Measurements from ENCODE around the gene KDM5A. TPM values are rescaled to one million over a fixed set of nuclear protein-coding genes. Genes with fewer than 3 reads are reported as not detected.

The KDM5A gene
- total RNA-seq, 2 donors from 2014 or later: 19.3 to 20.9 TPM

- Histone ChIP-seq H3K27ac (no peak overlapping the region), H3K36me3 (no peaks in the 10 kb centered on the region), H3K9me3 (no peaks in the 10 kb centered on the region), H3K4me3 (no peak overlapping the region), H3K27me3 (no peaks in the 10 kb centered on the region), H3K4me1 (no peaks in the 10 kb centered on the region)
- no peak for DNase-seq (ENCODE audit: low spot score)
- no peak for TF ChIP-seq CTCF (IDR thresholded peaks at IDR 0.05)
Measured at GRCh38 chr12:256225-256624, 132.9 kb downstream of the KDM5A start.

DNA sequence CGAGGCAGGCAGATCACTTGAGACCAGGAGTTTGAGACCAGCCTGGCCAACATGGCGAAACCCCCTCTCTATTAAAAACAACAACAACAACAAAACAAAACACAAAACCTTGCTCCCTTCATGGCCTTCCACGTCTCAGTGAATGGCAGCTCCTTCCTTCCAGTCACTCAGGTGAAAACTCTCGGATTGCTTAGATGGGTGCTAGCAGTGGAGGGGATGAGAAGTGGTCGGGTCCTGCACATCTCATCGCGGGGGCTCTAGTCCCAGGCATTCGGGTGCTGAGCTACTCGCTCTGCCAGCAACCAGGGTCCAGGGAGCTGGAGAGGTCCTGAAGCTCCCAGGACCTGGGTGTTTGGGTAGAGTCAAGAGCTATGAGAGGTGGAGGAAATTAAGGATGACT lies 134.2 kb downstream of the KDM5A start:
- no peak for TF ChIP-seq CTCF (IDR thresholded peaks at IDR 0.05)
- Histone ChIP-seq H3K27ac (no peak overlapping the region), H3K27me3 (no peaks in the 10 kb centered on the region), H3K4me3 (no peak overlapping the region), H3K9me3 (no peaks in the 10 kb centered on the region), H3K4me1 (no peaks in the 10 kb centered on the region), H3K36me3 (no peaks in the 10 kb centered on the region)
- no peak for DNase-seq (ENCODE audit: low spot score)

DNA sequence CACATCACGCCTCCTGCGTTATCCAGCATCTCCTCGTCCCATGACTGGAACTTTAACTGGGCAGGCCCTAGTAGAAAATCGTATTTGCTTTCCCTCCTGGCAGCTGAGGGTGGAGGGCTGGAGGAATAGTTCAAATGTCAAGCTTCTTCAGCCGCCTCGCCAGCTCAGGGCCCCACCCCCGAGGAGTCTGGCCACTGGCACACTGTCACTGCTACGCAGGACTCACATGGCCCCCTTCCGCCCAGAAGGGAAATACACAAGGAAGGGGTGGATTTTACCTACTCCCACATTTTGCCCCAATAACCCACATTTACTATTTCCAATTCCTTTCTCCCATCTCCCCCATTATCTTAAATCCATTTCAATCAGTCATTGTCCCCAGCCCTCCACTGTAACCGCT lies 135.1 kb downstream of the KDM5A start:
- Histone ChIP-seq H3K27ac (no peak overlapping the region), H3K4me3 (no peak overlapping the region), H3K9me3 (no peaks in the 10 kb centered on the region), H3K36me3 (no peaks in the 10 kb centered on the region), H3K27me3 (no peaks in the 10 kb centered on the region), H3K4me1 (no peaks in the 10 kb centered on the region)
- DNase-seq (ENCODE audit: low spot score): no peak
- TF ChIP-seq CTCF (IDR thresholded peaks at IDR 0.05): no peak

DNA sequence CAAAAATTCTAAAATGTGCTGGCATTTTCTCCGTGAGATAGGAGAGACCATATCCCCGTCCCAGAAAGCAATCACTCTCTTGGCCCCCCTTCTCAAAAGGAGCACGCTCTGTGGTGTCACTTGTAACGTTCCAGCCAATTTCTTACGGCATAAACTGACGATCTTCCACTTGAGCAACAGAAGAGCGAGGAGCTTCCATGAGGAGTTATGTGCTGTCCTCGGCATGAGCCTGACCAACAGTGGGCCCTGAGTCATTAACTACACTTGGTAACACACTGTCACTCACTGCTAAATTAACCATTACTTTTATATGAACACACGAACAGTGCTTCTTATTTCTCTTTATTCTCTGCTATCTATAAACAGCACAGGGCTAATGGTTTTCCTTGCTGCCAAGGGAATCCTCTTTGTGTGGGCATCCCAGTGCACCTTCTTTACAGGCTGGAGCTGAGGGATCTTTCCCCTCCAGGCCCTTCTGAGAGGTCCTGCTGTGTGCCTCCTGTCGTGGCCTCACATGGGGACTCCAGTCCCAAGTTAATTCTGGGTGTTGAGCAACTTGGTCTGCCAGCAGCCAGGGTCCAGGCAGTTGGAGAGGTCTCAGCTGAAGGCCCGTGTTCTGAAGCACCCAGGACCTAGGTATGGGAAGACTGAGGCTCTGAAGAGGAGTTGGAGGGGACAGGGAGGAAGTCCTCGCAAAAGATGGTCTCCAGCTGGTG lies 135.8 kb downstream of the KDM5A start:
- H3K27me3 ChIP-seq: no peaks in the 10 kb centered on the region
- no peak for DNase-seq (ENCODE audit: low spot score)
- no peak for TF ChIP-seq CTCF (IDR thresholded peaks at IDR 0.05)
- no peak overlapping the region for H3K4me3 ChIP-seq
- H3K4me1 ChIP-seq: no peaks in the 10 kb centered on the region
- H3K9me3 ChIP-seq: no peaks in the 10 kb centered on the region
- no peak overlapping the region for H3K27ac ChIP-seq
- H3K36me3 ChIP-seq: no peaks in the 10 kb centered on the region

- Histone ChIP-seq H3K36me3 (no peaks in the 10 kb centered on the region), H3K4me1 (no peaks in the 10 kb centered on the region), H3K27me3 (no peaks in the 10 kb centered on the region), H3K9me3 (peaks cover 0 to 6% of the 10 kb centered on the region in 2 donors), H3K4me3 (no peak overlapping the region), H3K27ac (no peak overlapping the region)
- DNase-seq (ENCODE audit: low spot score): no peak
- no peak for TF ChIP-seq CTCF (IDR thresholded peaks at IDR 0.05)
Measured at GRCh38 chr12:252636-253035, 136.5 kb downstream of the KDM5A start.

- H3K9me3 ChIP-seq: peaks cover 0 to 14% of the 10 kb centered on the region in 2 donors
- no peaks in the 10 kb centered on the region for H3K36me3 ChIP-seq
- no peaks in the 10 kb centered on the region for H3K4me1 ChIP-seq
- DNase-seq (ENCODE audit: low spot score): no peak
- H3K4me3 ChIP-seq: no peak overlapping the region
- H3K27ac ChIP-seq: no peak overlapping the region
- no peak for TF ChIP-seq CTCF (IDR thresholded peaks at IDR 0.05)
- H3K27me3 ChIP-seq: no peaks in the 10 kb centered on the region
Measured at GRCh38 chr12:247271-247670, 141.8 kb downstream of the KDM5A start.
